GM12878 (cell line): ENCODE results near the gene MGA. TPM values are rescaled to one million over a fixed set of nuclear protein-coding genes. Genes with fewer than 3 reads are reported as not detected.

Experiments used
- ATAC-seq: fragments of 200-7000 bp; cut with Tn5 transposase; 3 replicates; pipeline ENCODE4 v1.9.1; 2020; ENCODE audit warnings: mild to moderate bottlenecking, moderate library complexity
- BruUV-seq: library from RNA; stranded (reverse); fragments of 400-500 nt; replicated peaks from 2 replicates; lab custom pipeline; 2021; lab: Mats Ljungman, UMichigan
- CTCF ChIA-PET: fragments of 300-600 bp; sonication (Branson Sonifier 250); formaldehyde crosslinking; extraction: SDS; loops from one replicate; lab custom pipeline; 2021; ENCODE audit warnings: inconsistent platforms; lab: Yijun Ruan, JAX
- POLR2A ChIA-PET: fragments of 350-600 bp; formaldehyde crosslinking; extraction: SDS; loops from one replicate; lab custom pipeline; 2021; ENCODE audit warnings: inconsistent platforms; lab: Charles Lee
- RAD21 ChIA-PET: fragments of 300-600 bp; sonication (Branson Sonifier 250); formaldehyde crosslinking; loops from one replicate; lab custom pipeline; 2023; ENCODE audit warnings: antibody characterized with exemption; ENCODE audit not compliant: unreplicated experiment; lab: Charles Lee
- SMC1A ChIA-PET: fragments of 300-600 bp; sonication (Branson Sonifier 250); formaldehyde crosslinking; loops from one replicate; lab custom pipeline; 2023; ENCODE audit not compliant: unreplicated experiment, uncharacterized antibody; lab: Charles Lee
- DNase-seq: peaks from one replicate; pipeline ENCODE4 v3.0.0-alpha.2; 2011; ENCODE audit warnings: low read depth, low spot score
- FAIRE-seq: peaks from 3 replicates; lab custom pipeline; 2011; peaks lifted over from hg19 to GRCh38; lab: Jason Lieb, UNC
- H2AFZ ChIP-seq: 2 replicates; pipeline ENCODE4 v1.6.0; 2011; ENCODE audit warnings: low read depth, low read length, control low read depth; ENCODE audit not compliant: control insufficient read depth
- H3K27ac ChIP-seq: 2 replicates; pipeline ENCODE4 v1.5.1; 2011; ENCODE audit warnings: control low read depth; ENCODE audit not compliant: control insufficient read depth, insufficient read depth
- H3K27me3 ChIP-seq, 2 experiments: replicated peaks in 1 of 2; 2 replicates each; pipeline versions ENCODE4 v1.6.0 to v1.6.1; 2011; ENCODE audit warnings: low read length in 1 of 2; ENCODE audit not compliant: control insufficient read depth in 2 of 2, insufficient read depth in 2 of 2
- H3K36me3 ChIP-seq, 2 experiments: 2 replicates each; pipeline ENCODE4 v1.5.1; 2011; ENCODE audit warnings: low read length in 1 of 2; ENCODE audit not compliant: control insufficient read depth in 2 of 2, insufficient read depth in 2 of 2
- H3K4me1 ChIP-seq: 2 replicates; pipeline ENCODE4 v1.6.1; 2011; ENCODE audit warnings: mild to moderate bottlenecking, low read length, moderate library complexity, mixed read lengths; ENCODE audit not compliant: control insufficient read depth, insufficient read depth
- H3K4me2 ChIP-seq: 2 replicates; pipeline ENCODE4 v1.6.0; 2011; ENCODE audit warnings: control low read depth; ENCODE audit not compliant: control insufficient read depth, insufficient read depth
- H3K4me3 ChIP-seq: fragments of 200-600 bp; sonication (generic); 2 replicates; pipeline ENCODE4 v1.5.1; 2016
- H3K79me2 ChIP-seq: 2 replicates; pipeline ENCODE4 v1.6.0; 2011; ENCODE audit warnings: low read length; ENCODE audit not compliant: control insufficient read depth, insufficient read depth
- H3K9ac ChIP-seq: 2 replicates; pipeline ENCODE4 v1.8.0; 2011; ENCODE audit warnings: low read length, control low read depth, mixed read lengths; ENCODE audit not compliant: control insufficient read depth, insufficient read depth
- H3K9me3 ChIP-seq: replicated peaks from 3 replicates; pipeline ENCODE4 v1.5.1; 2011; ENCODE audit warnings: mild to moderate bottlenecking, low read length; ENCODE audit not compliant: control insufficient read depth, insufficient read depth
- H4K20me1 ChIP-seq: 2 replicates; pipeline ENCODE4 v1.6.0; 2011; ENCODE audit not compliant: control insufficient read depth, insufficient read depth
- IKZF1 ChIP-seq: fragments of 450-650 bp; conservative IDR thresholded peaks from 2 replicates; pipeline ENCODE4 v1.6.1; 2017; ENCODE audit warnings: antibody characterized with exemption, mild to moderate bottlenecking
- JUNB ChIP-seq: IDR thresholded peaks from 2 replicates; pipeline ENCODE4 v1.6.1; 2016; ENCODE audit warnings: antibody characterized with exemption, mild to moderate bottlenecking
- RUNX3 ChIP-seq: IDR thresholded peaks from 2 replicates; pipeline ENCODE4 v1.6.1; 2012; ENCODE audit warnings: low read length, inconsistent platforms
- SUPT20H ChIP-seq: IDR thresholded peaks from 2 replicates; pipeline ENCODE4 v1.6.1; 2011; ENCODE audit warnings: low read depth, mild to moderate bottlenecking, low read length, moderate library complexity, borderline replicate concordance; ENCODE audit not compliant: control insufficient read depth
- ZNF217 ChIP-seq: fragments of 450-650 bp; IDR thresholded peaks from 2 replicates; pipeline ENCODE4 v1.6.1; 2017; ENCODE audit warnings: antibody characterized with exemption, mild to moderate bottlenecking
- WGBS: methylation state at CpG from one replicate; pipeline ENCODE4 v1.1.6; 2016; ENCODE audit warnings: low lambda C conversion rate; ENCODE audit not compliant: insufficient replicate concordance, insufficient coverage; ENCODE audit errors: missing lambda C conversion rate; 5-methylcytosine and 5-hydroxymethylcytosine counted together
- in situ Hi-C: fragments of 300-500 bp; cut with MboI; formaldehyde crosslinking; loops from 9 replicates; pipeline ENCODE4 v1.14.3; 2018; ENCODE audit warnings: mixed read lengths
- intact Hi-C: fragments of 100-400 bp; cut with micrococcal nuclease; formaldehyde crosslinking; loops from one replicate; pipeline ENCODE4 v1.14.2; 2022; ENCODE audit not compliant: unreplicated experiment
- polyA plus RNA-seq, 11 experiments: library from polyadenylated mRNA; depleted of rRNA in 4 of 11; unstranded in 6 of 11; stranded (reverse) in 5 of 11; fragments of >200 nt; fragmentation: Nextera tagmentation in 4 of 11; fragmentation: Illumina TruSeq in 1 of 11; extraction: Ambion mirVana in 4 of 11; extraction: Trizol in 1 of 11; gene quantifications; 1 replicate in 1 of 11; 2 replicates in 10 of 11; pipeline versions ENCODE4 v1.2.1 to v1.2.3, GENCODE V29; 2011 to 2016; ENCODE audit warnings: inconsistent platforms in 2 of 11, missing spikeins in 2 of 11, low read depth in 1 of 11
- total RNA-seq, 4 experiments: library from RNA; depleted of rRNA in 3 of 4; stranded (reverse); fragments of >200 nt in 3 of 4; fragmentation: Illumina TruSeq in 1 of 4; extraction: Trizol in 1 of 4; gene quantifications; 2 replicates each; pipeline versions ENCODE4 v1.2.1 to v1.2.3, GENCODE V29; 2013 to 2021

Gene MGA
- total and polyA plus RNA-seq, 10 of the 15 experiments (the other 5 are each of a cell fraction or from before 2014, with no cell fraction given): 2.6 to 29.6 (median 17.0) TPM

DNA sequence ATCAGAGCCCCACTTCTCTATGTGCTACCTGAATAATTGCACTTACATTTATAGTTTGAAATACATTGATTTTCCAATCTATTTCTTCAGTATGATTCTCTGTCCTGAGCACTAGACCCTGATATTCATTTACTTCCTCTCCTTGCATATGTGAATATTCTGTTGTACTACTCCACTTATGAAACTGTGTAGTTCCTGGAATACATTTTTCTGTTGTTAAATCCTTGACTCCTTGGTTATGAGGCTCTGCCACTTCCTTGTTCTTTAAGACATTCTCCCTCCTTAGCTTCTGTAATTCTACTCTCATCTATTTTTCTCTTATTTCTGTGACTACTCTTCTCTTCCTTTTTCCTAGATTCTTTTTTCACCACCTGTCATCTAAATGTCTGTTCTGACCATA, 12.9 kb upstream of the MGA start:
- BruUV-seq: no TSS peak

DNA sequence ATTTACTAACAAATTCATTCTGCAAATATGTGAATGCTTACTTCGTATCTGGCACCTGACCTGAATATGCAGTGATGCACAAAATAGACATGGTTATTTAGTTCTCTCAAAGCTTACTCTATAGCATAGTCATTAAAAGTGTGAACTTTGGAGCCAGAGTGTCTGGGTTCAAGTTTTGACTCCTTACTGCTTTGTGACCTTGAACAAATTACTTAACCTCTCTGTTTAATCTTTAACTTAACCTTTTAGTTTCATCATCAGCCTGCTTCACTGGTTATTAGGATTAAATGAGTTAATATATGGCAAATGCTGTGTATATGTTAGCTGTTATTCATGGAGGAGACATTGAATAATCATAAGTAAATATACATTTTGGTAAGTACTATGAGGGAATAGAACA, 12.1 kb upstream of the MGA start:
- H3K4me2 ChIP-seq: no peak overlapping the region
- no peaks in the 10 kb centered on the region for H3K27me3 ChIP-seq
- RAD21 ChIA-PET: no interaction called here
- no peak overlapping the region for H2AFZ ChIP-seq
- H3K9ac ChIP-seq: no peak overlapping the region
- intact Hi-C loops: no loop called here
- no TSS peak for BruUV-seq
- no peak for TF ChIP-seq RUNX3
- TF ChIP-seq, all 136 proteins: peak for 0
- 0% methylated on average over 1 of the region's 1 CpG for WGBS
- Histone ChIP-seq H4K20me1 (no peaks in the 10 kb centered on the region), H3K79me2 (no peaks in the 10 kb centered on the region), H3K27ac (no peak overlapping the region), H3K36me3 (no peaks in the 10 kb centered on the region), H3K4me1 (no peaks in the 10 kb centered on the region), H3K4me3 (no peak overlapping the region), H3K9me3 (no peaks in the 10 kb centered on the region)
- DNase-seq (no peak), FAIRE-seq (no peak), ATAC-seq (no peak)
- in situ Hi-C loops: no loop called here
- CTCF ChIA-PET: interaction anchor here (0.6 to 1.8 kb wide), 2 partner anchors 182 to 436 kb away, joined by 3 to 4 read pairs; no protein-coding TSS in a partner anchor
- SMC1A ChIA-PET: no interaction called here
- POLR2A ChIA-PET: no interaction called here

More for the DNA sequence above, 12.9 kb upstream of the MGA start:
- POLR2A ChIA-PET: no interaction called here
- no peak for TF ChIP-seq ZNF217
- TF ChIP-seq IKZF1: no peak
- no peak for TF ChIP-seq JUNB
- TF ChIP-seq SUPT20H: no peak
- Histone ChIP-seq H3K79me2 (no peaks in the 10 kb centered on the region), H4K20me1 (no peaks in the 10 kb centered on the region), H3K9ac (no peak overlapping the region), H2AFZ (no peak overlapping the region), H3K4me3 (no peak overlapping the region), H3K27ac (no peak overlapping the region), H3K4me2 (no peak overlapping the region), H3K36me3 (no peaks in the 10 kb centered on the region), H3K4me1 (no peaks in the 10 kb centered on the region), H3K9me3 (no peaks in the 10 kb centered on the region), H3K27me3 (no peaks in the 10 kb centered on the region)
- CTCF ChIA-PET: no interaction called here
- ATAC-seq (no peak), DNase-seq (no peak), FAIRE-seq (no peak)
- SMC1A ChIA-PET: no interaction called here
- intact Hi-C loops (no loop called here), in situ Hi-C loops (no loop called here)
- RAD21 ChIA-PET: no interaction called here
